ENCODE results near the gene ADAD2.

DNA sequence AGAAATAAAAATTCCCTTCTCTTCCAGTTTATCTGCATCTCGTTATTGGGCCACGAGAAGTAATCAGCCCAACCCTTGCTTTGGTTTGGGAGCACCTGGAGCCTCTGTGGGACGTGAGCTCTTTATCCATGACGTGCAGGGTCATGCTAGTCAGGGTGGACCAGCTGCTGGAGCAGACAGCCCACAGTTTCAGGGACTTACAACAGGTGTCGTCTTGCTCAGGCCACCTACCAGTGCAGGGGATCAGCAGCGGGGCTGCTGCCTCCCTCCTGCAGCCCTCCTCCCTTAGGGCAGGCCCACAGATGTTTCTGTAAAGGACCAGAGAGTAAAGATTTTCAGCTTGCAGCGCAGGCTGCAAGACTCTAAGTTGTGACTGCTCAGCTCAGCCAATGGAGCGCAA lies 16.9 kb downstream of the ADAD2 start:
- TF ChIP-seq POLR2AphosphoS5 (IDR thresholded peaks at IDR 0.05; ENCODE audit: insufficient read depth in 1 of 2, low read depth in 1 of 2) (no peak), POLR2A (IDR thresholded peaks at IDR 0.05) (no peak)
- TF ChIP-seq, protein P1, sequence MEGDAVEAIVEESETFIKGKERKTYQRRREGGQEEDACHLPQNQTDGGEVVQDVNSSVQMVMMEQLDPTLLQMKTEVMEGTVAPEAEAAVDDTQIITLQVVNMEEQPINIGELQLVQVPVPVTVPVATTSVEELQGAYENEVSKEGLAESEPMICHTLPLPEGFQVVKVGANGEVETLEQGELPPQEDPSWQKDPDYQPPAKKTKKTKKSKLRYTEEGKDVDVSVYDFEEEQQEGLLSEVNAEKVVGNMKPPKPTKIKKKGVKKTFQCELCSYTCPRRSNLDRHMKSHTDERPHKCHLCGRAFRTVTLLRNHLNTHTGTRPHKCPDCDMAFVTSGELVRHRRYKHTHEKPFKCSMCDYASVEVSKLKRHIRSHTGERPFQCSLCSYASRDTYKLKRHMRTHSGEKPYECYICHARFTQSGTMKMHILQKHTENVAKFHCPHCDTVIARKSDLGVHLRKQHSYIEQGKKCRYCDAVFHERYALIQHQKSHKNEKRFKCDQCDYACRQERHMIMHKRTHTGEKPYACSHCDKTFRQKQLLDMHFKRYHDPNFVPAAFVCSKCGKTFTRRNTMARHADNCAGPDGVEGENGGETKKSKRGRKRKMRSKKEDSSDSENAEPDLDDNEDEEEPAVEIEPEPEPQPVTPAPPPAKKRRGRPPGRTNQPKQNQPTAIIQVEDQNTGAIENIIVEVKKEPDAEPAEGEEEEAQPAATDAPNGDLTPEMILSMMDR (IDR thresholded peaks at IDR 0.05), result no peak

All from vagina (tissue), 2 donors.